ENCODE data around the gene TFEB. TPM values are rescaled to one million over a fixed set of nuclear protein-coding genes. Genes with fewer than 3 reads are reported as not detected.

Gene TFEB
- polyA plus RNA-seq, 1 donor (not counting 4 experiments of a cell fraction or from before 2014, with no cell fraction given), result 4.3 TPM

DNA sequence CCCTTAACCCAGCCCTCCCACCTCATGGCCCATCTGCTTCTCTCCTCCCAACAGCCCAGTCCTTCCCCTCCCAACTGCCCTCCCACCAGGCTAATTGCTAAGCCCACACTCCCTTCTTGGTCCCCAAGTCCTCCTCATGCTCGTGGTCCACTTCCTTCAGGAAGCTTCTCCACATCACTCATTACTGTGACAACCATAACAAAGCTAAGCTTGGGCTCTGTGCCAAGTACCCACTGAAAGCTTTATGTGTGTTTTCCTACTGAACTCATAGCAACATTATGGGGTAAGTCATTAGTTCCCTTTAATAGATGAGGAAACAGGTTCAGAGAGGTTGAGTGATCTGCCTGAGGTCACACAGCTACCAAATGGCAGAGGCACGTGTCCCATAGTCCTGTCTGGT, 28.1 kb upstream of the TFEB start:
- H3K9me3 ChIP-seq (ENCODE audit: control insufficient read depth, low read depth, low read length), result no peaks in the 10 kb centered on the region
- no peak overlapping the region for H3K4me2 ChIP-seq (ENCODE audit: control insufficient read depth, extremely low read depth, insufficient read depth, low read depth, low read length)
- no peak for DNase-seq (ENCODE audit: low read depth, low spot score)
- H3K27ac ChIP-seq (ENCODE audit: control insufficient read depth, insufficient read depth, low read length), result no peak overlapping the region
- H3K4me1 ChIP-seq (ENCODE audit: control insufficient read depth, extremely low read depth, insufficient read depth, low read length), result peaks cover 18% of the 10 kb centered on the region
- H4K20me1 ChIP-seq (ENCODE audit: control insufficient read depth, extremely low read depth, insufficient read depth, low read length), result no peaks in the 10 kb centered on the region
- H3K79me2 ChIP-seq (ENCODE audit: control insufficient read depth, insufficient read depth, low read length), result no peaks in the 10 kb centered on the region
- no peak for FAIRE-seq
- no peaks in the 10 kb centered on the region for H3K9me1 ChIP-seq (ENCODE audit: control insufficient read depth, extremely low read depth, insufficient read depth, low read length)
- dilution Hi-C loops (cut with MboI; ENCODE audit: extremely low pct_ligation_motif_present, low sequenced_read_pairs), result no loop called here
- H3K4me3 ChIP-seq (ENCODE audit: control insufficient read depth in 2 of 3, extremely low read depth in 1 of 3, insufficient read depth in 2 of 3, low read depth in 1 of 3, low read length in 3 of 3), result no peak overlapping the region
- no peak for TF ChIP-seq CTCF (optimal IDR thresholded peaks at IDR 0.05 in 1 of 3, IDR thresholded peaks at IDR 0.05 in 1 of 3, conservative IDR thresholded peaks at IDR 0.05 in 1 of 3; ENCODE audit: extremely low read depth in 1 of 3, insufficient read depth in 2 of 3, low read length in 3 of 3)
- TF ChIP-seq EZH2 (IDR thresholded peaks at IDR 0.05; ENCODE audit: low read length), result no peak
- no peak overlapping the region for H3K9ac ChIP-seq (ENCODE audit: control insufficient read depth, extremely low read depth, insufficient read depth, low read length)
- no peak overlapping the region for H2AFZ ChIP-seq (ENCODE audit: control insufficient read depth, low read length)
- no peaks in the 10 kb centered on the region for H3K36me3 ChIP-seq (ENCODE audit: control insufficient read depth in 2 of 2, extremely low read depth in 1 of 2, insufficient read depth in 2 of 2, low read length in 2 of 2)
- H3K27me3 ChIP-seq (ENCODE audit: control insufficient read depth, extremely low read depth, insufficient read depth, low read length), result no peaks in the 10 kb centered on the region

GRCh38 chr6:41759905-41760579, 24.6 kb upstream of the TFEB start:
- Histone ChIP-seq H4K20me1 (ENCODE audit: control insufficient read depth, extremely low read depth, insufficient read depth, low read length) (no peaks in the 10 kb centered on the region), H3K4me3 (ENCODE audit: control insufficient read depth in 2 of 3, extremely low read depth in 1 of 3, insufficient read depth in 2 of 3, low read depth in 1 of 3, low read length in 3 of 3) (no peak overlapping the region), H2AFZ (ENCODE audit: control insufficient read depth, low read length) (no peak overlapping the region), H3K27ac (ENCODE audit: control insufficient read depth, insufficient read depth, low read length) (no peak overlapping the region), H3K4me1 (ENCODE audit: control insufficient read depth, extremely low read depth, insufficient read depth, low read length) (no peaks in the 10 kb centered on the region), H3K9ac (ENCODE audit: control insufficient read depth, extremely low read depth, insufficient read depth, low read length) (no peak overlapping the region), H3K27me3 (ENCODE audit: control insufficient read depth, extremely low read depth, insufficient read depth, low read length) (no peaks in the 10 kb centered on the region), H3K9me1 (ENCODE audit: control insufficient read depth, extremely low read depth, insufficient read depth, low read length) (no peaks in the 10 kb centered on the region), H3K4me2 (ENCODE audit: control insufficient read depth, extremely low read depth, insufficient read depth, low read depth, low read length) (no peak overlapping the region), H3K9me3 (ENCODE audit: control insufficient read depth, low read depth, low read length) (no peaks in the 10 kb centered on the region), H3K36me3 (ENCODE audit: control insufficient read depth in 2 of 2, extremely low read depth in 1 of 2, insufficient read depth in 2 of 2, low read length in 2 of 2) (no peaks in the 10 kb centered on the region), H3K79me2 (ENCODE audit: control insufficient read depth, insufficient read depth, low read length) (no peaks in the 10 kb centered on the region)
- FAIRE-seq (no peak), DNase-seq (ENCODE audit: low read depth, low spot score) (no peak)
- dilution Hi-C loops (cut with MboI; ENCODE audit: extremely low pct_ligation_motif_present, low sequenced_read_pairs), result no loop called here
- TF ChIP-seq EZH2 (IDR thresholded peaks at IDR 0.05; ENCODE audit: low read length) (no peak), CTCF (optimal IDR thresholded peaks at IDR 0.05 in 1 of 3, IDR thresholded peaks at IDR 0.05 in 1 of 3, conservative IDR thresholded peaks at IDR 0.05 in 1 of 3; ENCODE audit: extremely low read depth in 1 of 3, insufficient read depth in 2 of 3, low read length in 3 of 3) (no peak)
